RCC 7860 (cell line): ENCODE results near the gene CSTF1.
A peak's percentile ranks its signal among the peaks of the same experiment; 100 is the strongest.
"Not testable (repeated sequence)": the region's sequence is repeated elsewhere in the genome, so short reads cannot be mapped to it uniquely, and the experiment has no call there.

Source experiments
- DNase-seq: peaks from one replicate; pipeline ENCODE4 v3.0.0-alpha.2; 2015; ENCODE audit warnings: low spot score
- FAIRE-seq: peaks from 2 replicates; lab custom pipeline; 2012; peaks lifted over from hg19 to GRCh38; lab: Jason Lieb, UNC

Gene CSTF1

GRCh38 chr20:56403465-56403864 lies 11.0 kb downstream of the CSTF1 start:
- FAIRE-seq: no peak

DNA sequence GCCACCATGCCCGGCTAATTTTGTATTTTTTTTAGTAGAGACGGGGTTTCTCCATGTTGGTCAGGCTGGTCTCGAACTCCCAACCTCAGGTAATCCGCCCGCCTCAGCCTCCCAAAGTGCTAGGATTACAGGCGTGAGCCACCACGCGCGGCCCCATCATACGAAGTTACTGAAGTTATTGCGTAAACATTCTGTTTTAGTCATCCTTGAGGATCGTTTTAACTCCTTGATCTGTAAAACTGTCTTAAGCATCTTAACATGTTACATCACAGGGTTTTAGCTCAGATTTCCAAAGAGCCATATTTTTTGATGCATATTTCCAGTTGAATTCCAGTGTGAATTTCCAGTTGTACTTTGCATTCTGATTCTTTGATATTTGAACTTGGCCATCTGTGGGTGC lies 12.9 kb downstream of the CSTF1 start:
- DNase-seq, FAIRE-seq: not testable (repeated sequence)

More at GRCh38 chr20:56403465-56403864, 11.0 kb downstream of the CSTF1 start:
- no peak for DNase-seq

DNA sequence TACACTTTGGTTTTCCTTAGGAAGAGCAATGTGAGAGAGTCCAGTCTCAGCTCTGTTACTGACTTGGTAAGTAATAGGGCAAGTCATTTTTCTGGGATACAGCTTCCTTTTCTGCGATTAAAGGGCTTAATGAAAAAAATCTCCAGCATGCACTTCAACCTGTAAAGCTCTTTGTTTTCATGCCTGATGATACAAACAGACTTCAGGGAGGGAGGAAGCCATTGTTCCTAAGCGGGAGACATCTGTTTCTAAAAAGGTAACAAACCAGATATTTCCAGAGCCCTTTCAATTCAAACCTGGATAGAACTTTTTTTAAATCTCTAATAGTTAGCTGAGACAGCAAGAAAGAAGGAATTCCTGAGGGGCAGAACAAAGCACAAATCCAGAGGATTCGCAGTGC lies 14.5 kb downstream of the CSTF1 start:
- no peak for DNase-seq
- no peak for FAIRE-seq

DNA sequence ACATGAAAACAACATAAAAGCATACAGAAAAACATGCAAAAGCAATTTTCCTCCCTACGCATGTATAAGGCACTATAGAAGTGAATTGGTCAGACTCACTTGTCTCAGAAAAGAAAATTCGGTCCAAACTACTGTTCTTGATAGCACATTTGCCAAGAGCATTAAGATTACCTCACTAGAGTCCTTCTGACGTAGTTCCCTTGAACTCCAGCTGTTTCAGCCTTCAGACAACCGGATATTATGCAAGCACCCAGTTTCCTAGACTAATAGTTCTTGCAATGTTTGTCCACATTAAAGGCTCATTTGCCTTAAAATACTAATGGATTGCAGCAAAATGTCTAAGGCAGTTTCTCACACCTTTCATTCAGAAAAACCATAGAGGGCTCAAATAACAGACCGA lies 17.1 kb downstream of the CSTF1 start:
- no peak for DNase-seq
- no peak for FAIRE-seq

DNA sequence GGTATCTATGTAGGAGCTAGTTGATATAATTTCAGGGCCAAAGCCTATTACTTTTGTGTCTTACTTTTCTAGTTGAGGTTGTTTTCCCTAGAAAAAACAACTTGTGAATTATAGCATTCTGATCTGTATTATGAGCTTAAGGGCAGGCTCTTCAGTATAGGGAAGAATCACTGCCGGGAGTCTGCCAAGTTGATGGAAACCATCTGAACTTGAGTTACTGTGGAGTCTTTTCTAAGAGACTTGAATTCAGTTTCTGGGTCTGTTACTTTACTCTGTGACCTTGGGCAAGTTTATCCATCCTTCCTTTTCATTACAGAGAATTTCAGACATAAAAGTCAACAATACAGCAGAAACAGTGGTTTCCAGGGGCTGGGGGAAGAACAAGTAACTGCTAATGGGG lies 17.5 kb downstream of the CSTF1 start:
- DNase-seq: no peak
- FAIRE-seq: no peak

DNA sequence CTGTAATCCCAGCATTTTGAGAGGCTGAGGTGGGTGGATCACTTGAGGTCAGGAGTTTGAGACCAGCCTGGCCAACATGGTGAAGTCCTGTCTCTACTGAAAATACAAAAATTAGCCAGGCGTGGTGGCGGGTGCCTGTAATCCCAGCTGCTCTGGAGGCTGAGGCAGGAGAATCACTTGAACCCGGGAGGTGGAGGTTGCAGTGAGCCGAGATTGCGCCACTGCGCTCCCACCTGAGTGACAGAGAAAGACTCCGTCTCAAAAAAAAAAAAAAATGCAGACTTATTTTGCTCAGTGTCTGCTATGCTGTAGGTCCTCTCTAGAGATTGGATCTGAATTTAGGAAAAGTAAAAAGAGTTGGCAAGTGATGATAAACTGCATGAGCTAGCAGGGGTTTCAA lies 18.8 kb downstream of the CSTF1 start:
- FAIRE-seq, DNase-seq: not testable (repeated sequence)

DNA sequence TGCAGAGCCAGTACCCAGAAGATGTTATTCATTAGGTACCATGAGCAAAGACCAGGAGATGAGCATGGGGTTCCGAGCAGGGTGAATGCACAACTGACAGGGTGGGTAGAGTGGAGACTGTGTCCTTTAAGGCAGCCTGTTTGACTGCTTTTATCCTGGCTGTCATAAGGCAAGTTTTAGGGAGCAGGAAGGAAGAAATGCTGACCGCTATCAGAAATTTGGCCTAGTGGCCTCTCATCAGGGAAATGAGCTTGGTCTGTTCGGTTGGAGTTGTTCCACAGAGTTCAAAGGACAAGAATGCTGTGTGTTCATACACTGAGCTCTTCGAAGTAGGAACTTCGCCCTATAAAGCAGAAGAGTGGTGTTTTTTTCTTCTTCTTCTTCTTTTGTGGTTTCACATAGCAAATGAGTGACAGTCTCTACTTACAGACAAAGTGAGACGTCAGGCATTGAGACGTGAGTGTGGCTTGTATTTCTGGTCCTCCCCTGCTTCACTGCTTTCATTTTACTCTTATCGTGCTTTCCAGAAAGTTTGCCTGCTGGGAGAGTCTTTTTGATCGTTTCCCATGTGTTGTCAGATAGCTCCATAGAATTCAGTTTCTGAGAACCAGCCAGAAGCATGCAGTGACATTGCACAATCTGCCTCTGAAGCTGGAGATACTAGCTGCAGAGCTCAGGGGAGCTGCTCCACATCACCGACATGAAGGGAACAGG lies 19.5 kb downstream of the CSTF1 start, which contains the start of gene CASS4:
Gene CASS4, plus strand, starts transcription at position 502 of the 714 bp plus-strand sequence. Its CDS starts 199 bp downstream, at position 701.
- DNase-seq (no peak), FAIRE-seq (no peak)

DNA sequence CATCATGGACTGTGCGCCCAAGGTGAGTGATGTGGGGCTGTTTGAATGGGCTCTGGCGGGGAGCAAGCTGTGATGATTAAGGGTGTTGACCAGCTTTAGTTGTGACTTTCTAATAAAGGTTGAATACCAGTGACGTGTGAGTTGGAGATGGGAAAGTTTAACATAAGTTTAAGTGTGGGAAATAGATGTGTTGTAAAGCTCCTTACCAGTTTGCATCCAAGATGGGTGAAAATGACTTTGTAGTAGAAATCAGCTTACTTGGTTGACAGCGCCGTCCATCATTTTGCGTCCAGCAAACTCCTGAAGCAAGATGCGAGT lies 20.0 kb downstream of the CSTF1 start:
- FAIRE-seq: no peak
- DNase-seq: no peak

GRCh38 chr20:56412949-56413348 lies 20.5 kb downstream of the CSTF1 start:
- no peak for FAIRE-seq
- DNase-seq: no peak

DNA sequence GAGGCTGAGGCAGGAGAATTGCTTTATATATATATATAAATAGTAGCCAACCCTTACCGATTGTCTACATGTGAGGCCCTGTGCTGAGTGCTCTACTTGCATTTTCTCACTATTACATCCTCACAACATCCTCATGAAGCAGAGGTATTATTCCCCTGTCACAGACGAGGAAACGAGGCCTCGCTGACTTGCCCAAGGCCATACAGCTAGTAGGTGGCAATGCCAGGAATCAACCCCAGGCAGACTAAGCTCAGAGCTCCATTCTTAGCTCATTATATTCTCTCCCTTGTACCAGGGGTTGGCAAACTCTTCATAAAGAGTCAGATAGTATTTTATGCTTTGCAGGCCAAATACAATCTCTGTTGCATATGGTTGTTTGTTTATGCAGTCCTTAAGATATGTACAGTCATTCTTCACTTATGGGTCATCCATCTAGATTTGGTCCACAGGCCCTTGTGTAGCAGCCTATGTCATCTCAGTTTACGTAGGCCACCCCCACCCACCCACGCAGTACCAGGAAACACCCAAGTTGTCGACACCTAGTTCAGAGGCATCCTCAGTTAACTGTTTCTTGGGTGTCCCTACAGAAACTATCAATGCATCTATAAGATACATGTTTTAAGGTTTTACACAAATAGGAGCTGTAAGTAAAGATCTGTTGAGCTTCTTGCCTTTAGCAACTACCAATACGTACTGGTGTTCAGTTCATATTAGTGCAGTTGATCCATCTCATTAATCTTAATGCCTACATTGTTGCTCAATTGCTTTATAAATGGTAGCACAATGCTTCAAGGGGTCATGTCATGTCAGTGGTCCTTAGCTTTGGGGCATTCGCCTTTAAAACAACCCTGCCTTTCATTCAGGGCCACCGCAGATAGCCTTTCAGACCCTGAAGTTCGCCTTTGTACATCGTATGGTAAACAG lies 22.7 kb downstream of the CSTF1 start:
- FAIRE-seq (no peak), DNase-seq (no peak)

DNA sequence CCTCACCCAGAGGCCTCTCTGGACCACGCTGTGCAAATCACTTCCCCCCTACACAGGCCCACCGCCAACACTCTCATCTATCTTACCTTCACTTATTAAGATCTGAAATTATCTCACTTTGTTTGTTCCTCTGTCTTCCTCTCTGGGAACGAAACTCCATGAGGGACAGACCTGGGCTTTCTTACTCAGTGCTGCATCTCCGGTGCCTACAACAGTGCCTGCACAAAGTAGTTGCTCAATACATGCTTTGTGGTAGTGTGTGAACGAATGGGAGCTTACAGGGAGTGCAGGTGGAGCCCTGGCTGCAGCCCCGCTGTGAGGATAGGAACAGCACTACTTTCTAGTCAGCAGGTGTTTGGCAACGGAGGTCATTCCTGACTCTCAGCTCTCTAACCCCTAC lies 25.0 kb downstream of the CSTF1 start:
- DNase-seq: no peak
- FAIRE-seq: no peak

GRCh38 chr20:56417911-56418310 lies 25.5 kb downstream of the CSTF1 start:
- DNase-seq (no peak), FAIRE-seq (no peak)

GRCh38 chr20:56418385-56418861 lies 26.0 kb downstream of the CSTF1 start:
- DNase-seq (no peak), FAIRE-seq (no peak)

GRCh38 chr20:56420028-56420427 lies 27.6 kb downstream of the CSTF1 start:
- no peak for DNase-seq
- no peak for FAIRE-seq

DNA sequence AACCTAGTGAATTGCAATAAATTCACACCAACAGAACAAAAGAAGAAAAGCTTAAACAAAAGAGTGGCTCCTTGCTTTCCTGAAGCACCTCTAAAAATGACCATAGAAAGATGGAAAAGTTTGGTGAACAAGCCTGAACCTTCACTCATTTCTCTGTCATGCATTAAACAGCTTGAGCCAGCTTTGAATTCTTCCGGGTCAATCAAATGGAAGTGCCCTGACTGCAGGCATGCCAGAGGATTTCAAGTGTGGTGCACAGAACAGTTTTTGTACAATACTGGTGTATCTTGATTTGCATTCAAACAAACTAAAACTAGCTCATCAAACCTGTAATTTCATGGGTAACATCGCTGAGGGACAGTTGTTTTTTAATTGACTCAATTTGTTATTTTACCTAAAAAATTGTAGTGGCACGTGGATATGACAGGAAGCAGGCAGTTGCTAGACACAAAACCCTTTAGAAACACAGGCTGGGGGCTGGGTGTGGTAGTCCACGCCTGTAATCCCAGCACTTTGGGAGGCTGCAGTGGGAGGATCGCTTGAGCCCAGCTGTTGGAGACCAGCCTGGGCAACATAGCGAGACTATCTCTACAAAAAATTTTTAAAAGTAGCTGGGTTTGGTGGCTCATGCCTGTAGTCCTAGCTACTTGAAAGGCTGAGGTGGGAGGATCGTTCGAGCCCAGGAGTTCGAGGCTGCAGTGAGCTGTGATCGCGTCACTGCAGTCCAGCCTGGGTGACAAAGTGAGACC lies 28.7 kb downstream of the CSTF1 start:
- FAIRE-seq (no peak), DNase-seq (no peak)

GRCh38 chr20:56422076-56422823 lies 29.8 kb downstream of the CSTF1 start:
- FAIRE-seq: peak; percentile 95

GRCh38 chr20:56422824-56423189 lies 30.4 kb downstream of the CSTF1 start:
- FAIRE-seq (no peak), DNase-seq (no peak)

More at GRCh38 chr20:56422076-56422823, 29.8 kb downstream of the CSTF1 start:
- DNase-seq: peak; percentile 83

DNA sequence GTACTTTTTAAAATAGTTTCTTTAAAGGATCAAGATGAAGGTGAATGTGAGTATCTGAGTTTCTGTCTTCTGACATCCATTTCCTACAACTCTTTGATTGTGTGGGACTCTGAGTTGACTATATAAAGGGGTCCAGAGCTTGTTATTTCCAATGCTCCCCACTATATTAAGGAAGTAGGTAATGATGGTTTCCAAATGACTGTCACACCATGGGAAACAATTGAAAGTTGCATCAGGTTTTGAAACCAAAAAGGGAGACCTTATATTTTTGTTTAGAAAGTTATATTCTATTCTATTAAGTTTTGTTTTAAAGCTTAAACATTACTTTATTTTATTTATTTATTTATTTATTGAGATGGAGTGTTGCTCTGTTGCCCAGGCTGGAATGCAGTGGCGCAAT lies 30.8 kb downstream of the CSTF1 start:
- no peak for FAIRE-seq

GRCh38 chr20:56423886-56424285 lies 31.4 kb downstream of the CSTF1 start:
- no peak for FAIRE-seq
- DNase-seq: no peak

More for the DNA sequence above, 30.8 kb downstream of the CSTF1 start:
- no peak for DNase-seq

DNA sequence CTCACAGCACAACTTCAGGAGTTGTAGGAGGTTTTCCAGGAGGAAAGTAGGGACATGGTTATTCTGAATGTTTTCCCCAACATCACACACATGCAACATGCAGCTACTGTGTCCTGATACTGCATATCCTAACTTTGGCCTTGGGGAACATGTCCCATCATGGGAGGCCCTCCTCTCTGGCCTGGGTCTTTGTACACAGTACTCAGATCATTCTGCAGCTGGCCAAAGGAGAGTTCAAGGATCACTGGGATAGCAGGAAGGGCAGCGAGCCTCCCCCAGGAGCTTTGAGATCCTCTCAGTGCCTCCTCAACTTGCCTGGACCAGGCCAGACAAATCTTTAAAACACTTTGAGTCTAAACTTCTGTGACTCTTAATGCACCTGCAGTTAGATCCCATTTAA lies 32.5 kb downstream of the CSTF1 start:
- DNase-seq (no peak), FAIRE-seq (no peak)
